ENCODE data around the gene TCF12. TPM values are rescaled to one million over a fixed set of nuclear protein-coding genes. Genes with fewer than 3 reads are reported as not detected.

Gene TCF12
- 10 to 100 TPM; 55.8 to 59.4 TPM for total RNA-seq

- peak; percentile 94 for DNase-seq
- Mint-ChIP-seq H3K4me1 (peaks cover 35% of the 10 kb centered on the region), H3K27ac (peak within 1 kb of the TSS; percentile 84), H3K4me3 (peak within 1 kb of the TSS; percentile 88), H3K36me3 (peaks cover 24% of the 10 kb centered on the region), H3K27me3 (no peaks in the 10 kb centered on the region), H3K9me3 (peaks cover 3% of the 10 kb centered on the region)
Observed at GRCh38 chr15:56918046-56918938, at the start of gene TCF12. Gene TCF12 (plus strand): TSS chr15:56918644. CDS start chr15:56919914, 1,270 bp downstream.

GRCh38 chr15:56869573-56869972 is 48.9 kb upstream of the TCF12 start:
- no peaks in the 10 kb centered on the region for H3K27me3 Mint-ChIP-seq
- H3K4me3 Mint-ChIP-seq = no peak overlapping the region
- peak; percentile 22 for DNase-seq
- H3K9me3 Mint-ChIP-seq = no peaks in the 10 kb centered on the region
- H3K36me3 Mint-ChIP-seq = no peaks in the 10 kb centered on the region
- no peak overlapping the region for H3K27ac Mint-ChIP-seq
- H3K4me1 Mint-ChIP-seq = no peaks in the 10 kb centered on the region

GRCh38 chr15:56871185-56871584 is 47.3 kb upstream of the TCF12 start:
- no peak for DNase-seq
- H3K4me1 Mint-ChIP-seq = no peaks in the 10 kb centered on the region
- no peak overlapping the region for H3K27ac Mint-ChIP-seq
- no peaks in the 10 kb centered on the region for H3K27me3 Mint-ChIP-seq
- no peak overlapping the region for H3K4me3 Mint-ChIP-seq
- H3K9me3 Mint-ChIP-seq = no peaks in the 10 kb centered on the region
- H3K36me3 Mint-ChIP-seq = no peaks in the 10 kb centered on the region

GRCh38 chr15:56871867-56872266 is 46.6 kb upstream of the TCF12 start:
- H3K4me3 Mint-ChIP-seq = no peak overlapping the region
- H3K4me1 Mint-ChIP-seq = no peaks in the 10 kb centered on the region
- H3K27ac Mint-ChIP-seq = no peak overlapping the region
- no peak for DNase-seq
- no peaks in the 10 kb centered on the region for H3K36me3 Mint-ChIP-seq
- H3K27me3 Mint-ChIP-seq = no peaks in the 10 kb centered on the region
- H3K9me3 Mint-ChIP-seq = no peaks in the 10 kb centered on the region

- H3K27ac Mint-ChIP-seq = no peak overlapping the region
- H3K4me3 Mint-ChIP-seq = no peak overlapping the region
- no peaks in the 10 kb centered on the region for H3K4me1 Mint-ChIP-seq
Observed at GRCh38 chr15:56877255-56877970, 41.0 kb upstream of the TCF12 start.

GRCh38 chr15:56879502-56879901 is 38.9 kb upstream of the TCF12 start:
- Mint-ChIP-seq H3K9me3 (no peaks in the 10 kb centered on the region), H3K36me3 (no peaks in the 10 kb centered on the region), H3K4me3 (no peak overlapping the region)

More at GRCh38 chr15:56877255-56877970, 41.0 kb upstream of the TCF12 start:
- no peaks in the 10 kb centered on the region for H3K9me3 Mint-ChIP-seq
- H3K36me3 Mint-ChIP-seq = no peaks in the 10 kb centered on the region
- no peak for DNase-seq
- no peaks in the 10 kb centered on the region for H3K27me3 Mint-ChIP-seq

GRCh38 chr15:56883088-56883487 is 35.4 kb upstream of the TCF12 start:
- Mint-ChIP-seq H3K4me1 (peaks cover 14% of the 10 kb centered on the region), H3K4me3 (no peak overlapping the region), H3K27ac (no peak overlapping the region), H3K27me3 (no peaks in the 10 kb centered on the region), H3K36me3 (peaks cover 2% of the 10 kb centered on the region), H3K9me3 (no peaks in the 10 kb centered on the region)
- no peak for DNase-seq

More at GRCh38 chr15:56879502-56879901, 38.9 kb upstream of the TCF12 start:
- Mint-ChIP-seq H3K27ac (no peak overlapping the region), H3K27me3 (no peaks in the 10 kb centered on the region), H3K4me1 (no peaks in the 10 kb centered on the region)
- DNase-seq = no peak

GRCh38 chr15:56886363-56886931 is 32.0 kb upstream of the TCF12 start:
- Mint-ChIP-seq H3K4me1 (peaks cover 17% of the 10 kb centered on the region), H3K27me3 (no peaks in the 10 kb centered on the region), H3K4me3 (peak overlapping the region; percentile 78), H3K36me3 (peaks cover 2% of the 10 kb centered on the region), H3K9me3 (no peaks in the 10 kb centered on the region), H3K27ac (peak overlapping the region; percentile 81)
- DNase-seq = no peak

- H3K36me3 Mint-ChIP-seq = peaks cover 2% of the 10 kb centered on the region
- peak overlapping the region; percentile 81 for H3K27ac Mint-ChIP-seq
- peaks cover 17% of the 10 kb centered on the region for H3K4me1 Mint-ChIP-seq
- H3K27me3 Mint-ChIP-seq = no peaks in the 10 kb centered on the region
- peak overlapping the region; percentile 78 for H3K4me3 Mint-ChIP-seq
- no peaks in the 10 kb centered on the region for H3K9me3 Mint-ChIP-seq
- DNase-seq = peak; percentile 89
Observed at GRCh38 chr15:56886932-56887781, 31.3 kb upstream of the TCF12 start.

- H3K27me3 Mint-ChIP-seq = no peaks in the 10 kb centered on the region
- DNase-seq = no peak
- H3K9me3 Mint-ChIP-seq = no peaks in the 10 kb centered on the region
- peak overlapping the region; percentile 78 for H3K4me3 Mint-ChIP-seq
- H3K36me3 Mint-ChIP-seq = peaks cover 2% of the 10 kb centered on the region
- peaks cover 17% of the 10 kb centered on the region for H3K4me1 Mint-ChIP-seq
- peak overlapping the region; percentile 74 for H3K27ac Mint-ChIP-seq
Observed at GRCh38 chr15:56887782-56888438, 30.5 kb upstream of the TCF12 start.

GRCh38 chr15:56890038-56890437 is 28.4 kb upstream of the TCF12 start:
- Mint-ChIP-seq H3K4me3 (no peak overlapping the region), H3K36me3 (peaks cover 2% of the 10 kb centered on the region), H3K4me1 (peaks cover 17% of the 10 kb centered on the region), H3K9me3 (no peaks in the 10 kb centered on the region), H3K27ac (no peak overlapping the region), H3K27me3 (no peaks in the 10 kb centered on the region)
- no peak for DNase-seq

GRCh38 chr15:56891852-56892440 is 26.5 kb upstream of the TCF12 start:
- H3K9me3 Mint-ChIP-seq = no peaks in the 10 kb centered on the region
- peaks cover 4% of the 10 kb centered on the region for H3K36me3 Mint-ChIP-seq
- no peak overlapping the region for H3K4me3 Mint-ChIP-seq
- H3K27ac Mint-ChIP-seq = no peak overlapping the region
- DNase-seq = no peak
- no peaks in the 10 kb centered on the region for H3K27me3 Mint-ChIP-seq
- peaks cover 8% of the 10 kb centered on the region for H3K4me1 Mint-ChIP-seq

- Mint-ChIP-seq H3K4me3 (no peak overlapping the region), H3K27me3 (no peaks in the 10 kb centered on the region), H3K36me3 (peaks cover 4% of the 10 kb centered on the region), H3K27ac (no peak overlapping the region), H3K4me1 (peaks cover 5% of the 10 kb centered on the region), H3K9me3 (no peaks in the 10 kb centered on the region)
- DNase-seq = no peak
Observed at GRCh38 chr15:56892659-56893363, 25.6 kb upstream of the TCF12 start.

Data from activated naive CD8-positive, alpha-beta T cell treated with anti-CD3 and anti-CD28 coated beads for 36 hours (primary cell).